T-helper 2 cell treated with Interferon-gamma antibody and Interleukin-4, amounts not matched to agents 5 μg/mL and 100 μg/mL, for 36 hours (primary cell): ENCODE measurements around the gene ASCC1.
A peak's percentile ranks its signal among the peaks of the same experiment; 100 is the strongest.

Experiments
- DNase-seq: peaks from one replicate; pipeline ENCODE4 v3.0.0; 2021; ENCODE audit warnings: low spot score
- H3K27ac Mint-ChIP-seq: one replicate; pipeline ENCODE4 v1.8.0; 2021; ENCODE audit warnings: mild to moderate bottlenecking, mixed read lengths
- H3K27me3 Mint-ChIP-seq: one replicate; pipeline ENCODE4 v1.8.0; 2021; ENCODE audit warnings: low read depth, mixed read lengths
- H3K36me3 Mint-ChIP-seq: one replicate; pipeline ENCODE4 v1.8.0; 2021; ENCODE audit warnings: low read depth, mixed read lengths
- H3K4me1 Mint-ChIP-seq: one replicate; pipeline ENCODE4 v1.8.0; 2021; ENCODE audit warnings: low read depth, mixed read lengths
- H3K4me3 Mint-ChIP-seq: one replicate; pipeline ENCODE4 v1.8.0; 2022; ENCODE audit warnings: mild to moderate bottlenecking, moderate library complexity, mixed read lengths
- H3K9me3 Mint-ChIP-seq: one replicate; pipeline ENCODE4 v1.8.0; 2021; ENCODE audit warnings: mixed read lengths

The ASCC1 gene

GRCh38 chr10:72184156-72184555, 31.9 kb downstream of the ASCC1 start:
- DNase-seq: no peak
- Mint-ChIP-seq H3K4me3 (no peak overlapping the region), H3K27ac (no peak overlapping the region), H3K4me1 (peaks cover 1% of the 10 kb centered on the region), H3K27me3 (no peaks in the 10 kb centered on the region), H3K36me3 (peaks cover 34% of the 10 kb centered on the region), H3K9me3 (peaks cover 17% of the 10 kb centered on the region)

DNA sequence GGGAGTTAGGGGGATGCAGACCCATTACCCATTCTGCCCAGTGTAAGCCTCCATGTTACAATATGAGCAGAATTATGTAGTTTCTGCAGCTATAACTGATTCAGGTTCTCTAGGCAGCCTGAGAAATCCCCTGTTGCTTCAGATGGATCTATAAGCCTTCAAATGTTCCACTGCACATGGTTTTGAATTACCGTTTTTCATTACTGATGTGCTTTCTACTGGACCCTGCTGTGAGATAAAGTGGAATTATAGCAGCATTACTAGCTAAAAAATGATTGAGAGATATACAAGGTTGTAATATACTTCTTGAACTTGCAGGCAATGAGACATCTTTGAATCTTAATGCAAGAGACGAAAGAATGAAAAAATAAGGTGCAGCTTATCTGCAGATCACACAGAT, 38.6 kb downstream of the ASCC1 start:
- H3K27me3 Mint-ChIP-seq: no peaks in the 10 kb centered on the region
- H3K4me3 Mint-ChIP-seq: no peak overlapping the region
- peaks cover 9% of the 10 kb centered on the region for H3K4me1 Mint-ChIP-seq
- peaks cover 17% of the 10 kb centered on the region for H3K36me3 Mint-ChIP-seq
- no peak for DNase-seq
- no peak overlapping the region for H3K27ac Mint-ChIP-seq
- H3K9me3 Mint-ChIP-seq: no peaks in the 10 kb centered on the region

DNA sequence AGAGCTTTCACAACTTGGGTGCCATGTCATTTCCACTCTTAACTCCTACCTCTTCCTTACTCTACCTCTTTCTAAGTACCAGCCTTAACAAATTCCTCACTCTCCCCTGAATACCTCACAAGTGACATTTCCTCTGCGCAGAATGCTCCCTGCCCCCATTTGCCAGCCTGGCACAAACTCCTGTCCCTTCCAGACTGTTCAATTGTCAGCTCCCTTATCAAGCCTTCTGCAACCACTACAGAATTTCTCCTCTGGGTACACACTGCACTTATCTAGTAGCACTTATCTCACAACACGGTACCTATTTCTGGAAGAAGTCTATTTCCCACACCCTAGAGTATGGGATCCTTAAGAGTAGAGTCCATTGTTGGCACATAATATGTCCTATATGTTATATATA, 39.4 kb downstream of the ASCC1 start:
- Mint-ChIP-seq H3K27me3 (no peaks in the 10 kb centered on the region), H3K4me3 (no peak overlapping the region)

DNA sequence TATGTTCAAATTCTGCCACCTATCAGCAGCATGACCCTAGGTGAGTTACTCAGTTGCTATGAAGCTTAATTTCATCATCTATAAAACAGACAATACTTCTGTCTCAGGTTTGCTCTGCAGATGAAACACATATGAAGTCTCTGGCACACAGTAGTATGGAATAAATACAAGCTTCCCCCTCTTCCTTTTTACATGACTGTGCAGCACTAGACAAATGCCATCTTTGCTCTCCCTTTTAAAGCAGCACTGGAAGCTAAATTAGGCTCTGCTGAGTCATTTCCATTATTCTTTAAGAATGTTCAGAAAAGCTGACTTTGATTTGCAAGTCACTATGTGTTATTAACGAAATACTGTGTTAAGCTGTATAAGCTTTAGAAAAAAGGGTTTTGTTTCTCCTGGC, 40.9 kb downstream of the ASCC1 start:
- Mint-ChIP-seq H3K27me3 (no peaks in the 10 kb centered on the region), H3K4me3 (no peak overlapping the region), H3K36me3 (peaks cover 6% of the 10 kb centered on the region), H3K27ac (no peak overlapping the region), H3K9me3 (no peaks in the 10 kb centered on the region), H3K4me1 (peaks cover 19% of the 10 kb centered on the region)
- DNase-seq: no peak

More for the DNA sequence above, 39.4 kb downstream of the ASCC1 start:
- H3K27ac Mint-ChIP-seq: no peak overlapping the region
- DNase-seq: no peak
- H3K36me3 Mint-ChIP-seq: peaks cover 9% of the 10 kb centered on the region
- peaks cover 12% of the 10 kb centered on the region for H3K4me1 Mint-ChIP-seq
- no peaks in the 10 kb centered on the region for H3K9me3 Mint-ChIP-seq

DNA sequence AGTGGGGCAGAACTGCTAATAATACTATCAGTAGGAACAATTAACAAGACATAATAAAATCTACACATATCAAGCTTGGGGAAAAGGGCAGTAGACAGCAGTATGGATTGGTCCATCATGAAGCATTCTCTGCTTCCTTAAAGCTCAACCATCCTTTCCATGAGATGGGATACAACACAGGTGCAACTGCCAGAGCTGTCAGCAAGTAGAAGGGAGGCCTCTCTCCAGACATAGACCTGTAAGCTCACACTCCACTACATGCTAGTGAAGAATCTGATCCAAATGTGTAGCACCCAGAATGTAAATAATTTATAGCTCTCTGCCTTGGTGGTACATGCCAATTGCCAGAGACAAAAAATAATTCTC, 41.8 kb downstream of the ASCC1 start:
- H3K4me3 Mint-ChIP-seq: no peak overlapping the region
- DNase-seq: no peak
- no peaks in the 10 kb centered on the region for H3K9me3 Mint-ChIP-seq
- peaks cover 8% of the 10 kb centered on the region for H3K36me3 Mint-ChIP-seq
- H3K4me1 Mint-ChIP-seq: peaks cover 19% of the 10 kb centered on the region
- no peaks in the 10 kb centered on the region for H3K27me3 Mint-ChIP-seq
- no peak overlapping the region for H3K27ac Mint-ChIP-seq

DNA sequence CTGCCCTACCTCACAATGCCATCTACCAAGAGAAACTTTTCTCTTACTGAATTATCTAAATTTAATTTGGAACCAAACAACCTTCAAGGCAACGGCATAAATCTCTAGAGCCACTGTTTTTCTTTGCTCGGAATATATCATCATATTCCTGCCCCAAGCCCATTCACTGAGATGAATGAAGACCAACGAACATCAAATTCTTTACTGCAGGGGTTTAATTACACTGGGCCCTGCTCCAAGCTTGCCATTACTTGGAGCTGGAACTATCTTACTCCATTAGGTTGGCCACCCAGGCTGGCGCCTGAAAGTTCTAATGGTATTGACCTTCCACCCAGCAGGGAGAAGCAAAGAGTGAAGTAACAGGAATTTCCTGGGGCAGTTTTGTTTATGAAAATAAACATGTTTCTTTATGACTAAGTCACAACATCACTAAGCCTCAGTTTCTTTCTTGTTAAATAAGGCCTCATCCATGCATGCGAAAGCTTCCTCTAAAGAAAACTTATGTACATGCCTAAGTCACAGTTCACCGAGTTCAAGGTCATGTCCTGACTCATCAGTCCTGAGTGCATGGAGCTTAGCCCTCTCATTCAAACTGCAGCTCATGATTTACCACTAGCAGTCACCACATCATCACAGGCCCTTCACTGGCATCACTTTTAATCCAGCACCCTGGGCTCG, 42.3 kb downstream of the ASCC1 start:
- Mint-ChIP-seq H3K27ac (no peak overlapping the region), H3K4me3 (no peak overlapping the region), H3K36me3 (peaks cover 8% of the 10 kb centered on the region), H3K4me1 (peaks cover 19% of the 10 kb centered on the region), H3K9me3 (no peaks in the 10 kb centered on the region), H3K27me3 (no peaks in the 10 kb centered on the region)
- DNase-seq: peak; percentile 6

- no peak for DNase-seq
Measured at GRCh38 chr10:72173262-72173618, 42.8 kb downstream of the ASCC1 start.

GRCh38 chr10:72171175-72171630, 44.9 kb downstream of the ASCC1 start:
- Mint-ChIP-seq H3K9me3 (no peaks in the 10 kb centered on the region), H3K27me3 (no peaks in the 10 kb centered on the region), H3K4me3 (no peak overlapping the region), H3K27ac (no peak overlapping the region), H3K36me3 (peaks cover 7% of the 10 kb centered on the region), H3K4me1 (peaks cover 22% of the 10 kb centered on the region)
- DNase-seq: no peak

More at GRCh38 chr10:72173262-72173618, 42.8 kb downstream of the ASCC1 start:
- peaks cover 19% of the 10 kb centered on the region for H3K4me1 Mint-ChIP-seq
- H3K27me3 Mint-ChIP-seq: no peaks in the 10 kb centered on the region
- H3K9me3 Mint-ChIP-seq: no peaks in the 10 kb centered on the region
- H3K36me3 Mint-ChIP-seq: peaks cover 8% of the 10 kb centered on the region
- no peak overlapping the region for H3K27ac Mint-ChIP-seq
- no peak overlapping the region for H3K4me3 Mint-ChIP-seq

GRCh38 chr10:72170733-72171132, 45.3 kb downstream of the ASCC1 start:
- H3K27ac Mint-ChIP-seq: no peak overlapping the region
- no peak overlapping the region for H3K4me3 Mint-ChIP-seq
- H3K36me3 Mint-ChIP-seq: peaks cover 7% of the 10 kb centered on the region
- H3K4me1 Mint-ChIP-seq: peaks cover 23% of the 10 kb centered on the region
- no peak for DNase-seq
- H3K9me3 Mint-ChIP-seq: no peaks in the 10 kb centered on the region
- no peaks in the 10 kb centered on the region for H3K27me3 Mint-ChIP-seq

DNA sequence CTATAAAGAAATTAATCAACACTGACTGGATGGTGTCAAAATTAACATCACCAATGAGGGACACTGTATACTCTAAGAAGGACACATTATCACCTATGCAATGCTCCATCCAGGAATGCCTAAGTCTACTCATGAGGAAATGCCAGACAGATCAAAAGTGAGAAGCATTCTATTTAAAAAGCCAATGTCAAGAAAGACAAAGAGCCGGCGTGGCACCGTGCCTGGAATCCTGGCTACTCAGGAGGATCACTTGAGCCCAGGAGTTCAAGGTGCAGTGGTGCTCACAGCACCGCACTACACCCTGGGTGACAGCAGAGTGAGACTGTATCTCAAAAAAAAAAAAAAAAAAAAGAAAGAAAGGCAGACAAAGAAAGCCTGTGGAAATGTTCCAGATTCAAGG, 45.8 kb downstream of the ASCC1 start:
- DNase-seq: no peak
- no peak overlapping the region for H3K27ac Mint-ChIP-seq
- no peak overlapping the region for H3K4me3 Mint-ChIP-seq
- H3K4me1 Mint-ChIP-seq: peaks cover 28% of the 10 kb centered on the region
- no peaks in the 10 kb centered on the region for H3K27me3 Mint-ChIP-seq
- no peaks in the 10 kb centered on the region for H3K9me3 Mint-ChIP-seq
- H3K36me3 Mint-ChIP-seq: peaks cover 7% of the 10 kb centered on the region

DNA sequence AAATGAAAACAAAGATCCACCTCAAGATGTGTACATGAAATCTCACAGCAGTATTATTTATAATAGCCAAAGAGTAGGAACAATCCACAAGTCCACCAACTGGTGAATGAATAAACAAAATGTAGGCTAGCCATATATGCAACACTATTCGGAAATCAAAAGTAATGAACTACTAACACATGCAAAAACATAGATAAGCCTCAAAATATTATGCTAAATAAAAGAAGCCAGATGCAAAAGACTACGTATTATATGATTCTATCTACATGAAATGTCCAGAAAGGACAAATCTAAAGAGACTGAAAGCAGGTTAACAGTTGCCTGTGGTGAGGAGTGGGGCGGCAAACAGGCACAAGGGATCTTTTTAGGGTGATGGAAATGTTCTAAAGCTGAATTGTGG, 49.0 kb downstream of the ASCC1 start:
- no peak overlapping the region for H3K27ac Mint-ChIP-seq
- peaks cover 24% of the 10 kb centered on the region for H3K4me1 Mint-ChIP-seq
- no peak overlapping the region for H3K4me3 Mint-ChIP-seq
- peaks cover 11% of the 10 kb centered on the region for H3K36me3 Mint-ChIP-seq
- no peaks in the 10 kb centered on the region for H3K9me3 Mint-ChIP-seq
- no peak for DNase-seq
- no peaks in the 10 kb centered on the region for H3K27me3 Mint-ChIP-seq

- no peak for DNase-seq
- peaks cover 14% of the 10 kb centered on the region for H3K4me1 Mint-ChIP-seq
- H3K27me3 Mint-ChIP-seq: no peaks in the 10 kb centered on the region
- H3K9me3 Mint-ChIP-seq: no peaks in the 10 kb centered on the region
- H3K4me3 Mint-ChIP-seq: no peak overlapping the region
- no peak overlapping the region for H3K27ac Mint-ChIP-seq
- peaks cover 22% of the 10 kb centered on the region for H3K36me3 Mint-ChIP-seq
Measured at GRCh38 chr10:72164617-72165016, 51.5 kb downstream of the ASCC1 start.

DNA sequence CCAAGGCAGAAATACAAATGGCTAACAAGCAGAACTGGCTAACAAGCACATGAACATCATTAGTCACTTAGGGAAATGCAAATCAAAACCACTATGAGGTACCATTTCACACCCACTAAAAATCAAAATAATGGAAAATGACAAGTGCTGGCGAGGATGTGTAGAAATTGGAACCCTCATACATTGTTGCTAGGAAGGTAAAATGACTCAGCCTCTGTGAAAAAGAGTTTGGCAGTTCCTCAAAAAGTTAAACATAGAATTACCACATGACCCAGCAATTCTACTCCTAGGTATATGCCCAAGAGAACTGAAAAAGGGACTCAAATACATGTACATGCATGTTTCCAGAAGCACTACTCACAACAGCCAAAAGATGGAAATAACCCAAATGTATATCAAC, 53.1 kb downstream of the ASCC1 start:
- Mint-ChIP-seq H3K4me3 (no peak overlapping the region), H3K27ac (no peak overlapping the region), H3K27me3 (no peaks in the 10 kb centered on the region), H3K4me1 (peaks cover 16% of the 10 kb centered on the region), H3K36me3 (peaks cover 30% of the 10 kb centered on the region), H3K9me3 (no peaks in the 10 kb centered on the region)
- peak; percentile 35 for DNase-seq

DNA sequence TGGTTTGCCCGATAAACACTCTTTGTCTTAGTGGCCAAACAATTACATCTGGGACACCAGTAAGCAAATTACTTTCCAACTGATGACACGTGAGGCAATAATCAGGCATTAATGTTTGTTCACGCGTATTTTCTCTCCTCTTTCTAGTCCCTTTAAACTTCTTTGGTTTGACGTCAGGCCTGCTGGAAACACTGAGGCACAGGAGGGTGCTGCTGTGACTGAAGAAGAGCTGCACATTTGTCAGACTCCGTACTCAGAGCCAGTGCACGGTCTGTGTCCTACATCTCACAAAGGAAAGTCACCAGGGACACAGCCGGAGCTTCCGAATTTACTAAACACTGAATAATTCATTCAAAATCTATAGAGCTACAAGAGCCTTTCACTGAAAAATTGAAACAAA, 57.9 kb downstream of the ASCC1 start:
- Mint-ChIP-seq H3K4me3 (no peak overlapping the region), H3K27ac (no peak overlapping the region), H3K27me3 (no peaks in the 10 kb centered on the region), H3K9me3 (no peaks in the 10 kb centered on the region), H3K36me3 (peaks cover 27% of the 10 kb centered on the region), H3K4me1 (peaks cover 2% of the 10 kb centered on the region)
- no peak for DNase-seq

- peaks cover 2% of the 10 kb centered on the region for H3K4me1 Mint-ChIP-seq
- peaks cover 20% of the 10 kb centered on the region for H3K36me3 Mint-ChIP-seq
- DNase-seq: no peak
- H3K9me3 Mint-ChIP-seq: no peaks in the 10 kb centered on the region
- H3K27me3 Mint-ChIP-seq: no peaks in the 10 kb centered on the region
- no peak overlapping the region for H3K27ac Mint-ChIP-seq
- no peak overlapping the region for H3K4me3 Mint-ChIP-seq
Measured at GRCh38 chr10:72156223-72156622, 59.9 kb downstream of the ASCC1 start.
